WTC11 (cell line): Measurements from ENCODE around the gene ACTL8. TPM values are rescaled to one million over a fixed set of nuclear protein-coding genes. Genes with fewer than 3 reads are reported as not detected.

Experiments
- ATAC-seq: fragments of 200-7000 bp; cut with Tn5 transposase; 2 replicates; pipeline ENCODE4 v1.10.0; 2021; ENCODE audit warnings: mild to moderate bottlenecking, moderate library complexity
- CTCF ChIA-PET: fragments of 300-600 bp; sonication (Branson Sonifier 250); formaldehyde crosslinking; loops from one replicate; lab custom pipeline; 2021; ENCODE audit warnings: antibody characterized with exemption; lab: Charles Lee
- POLR2A ChIA-PET: fragments of 350-600 bp; sonication (Branson Sonifier 250); formaldehyde crosslinking; loops from one replicate; lab custom pipeline; 2021; ENCODE audit warnings: antibody characterized with exemption; lab: Charles Lee
- DNase-seq: peaks from one replicate; pipeline ENCODE4 v3.0.0; 2021; ENCODE audit warnings: low spot score
- H3K27ac Mint-ChIP-seq: 2 replicates; pipeline ENCODE4 v1.8.0; 2021; ENCODE audit warnings: mixed read lengths
- H3K27me3 Mint-ChIP-seq: 2 replicates; pipeline ENCODE4 v1.8.0; 2021; ENCODE audit warnings: low read depth, mild to moderate bottlenecking, moderate library complexity, mixed read lengths
- H3K36me3 Mint-ChIP-seq: 2 replicates; pipeline ENCODE4 v1.8.0; 2021; ENCODE audit warnings: mixed read lengths
- H3K4me1 Mint-ChIP-seq: 2 replicates; pipeline ENCODE4 v1.8.0; 2022; ENCODE audit warnings: mixed read lengths
- H3K4me3 Mint-ChIP-seq: 2 replicates; pipeline ENCODE4 v1.8.0; 2021; ENCODE audit warnings: mild to moderate bottlenecking, moderate library complexity, mixed read lengths
- H3K9me3 Mint-ChIP-seq: 2 replicates; pipeline ENCODE4 v1.8.0; 2021; ENCODE audit warnings: mixed read lengths
- ARID4B ChIP-seq: sonication (generic); formaldehyde crosslinking; IDR thresholded peaks from 2 replicates; pipeline ENCODE4 v1.8.0; 2023; ENCODE audit warnings: missing genetic modification reagents, mild to moderate bottlenecking, borderline replicate concordance
- E2F1 ChIP-seq: sonication (generic); formaldehyde crosslinking; IDR thresholded peaks from 2 replicates; pipeline ENCODE4 v1.8.0; 2022; ENCODE audit warnings: mild to moderate bottlenecking, missing genetic modification reagents
- E2F5 ChIP-seq: sonication (generic); formaldehyde crosslinking; IDR thresholded peaks from 2 replicates; pipeline ENCODE4 v1.8.1; 2022; ENCODE audit warnings: mild to moderate bottlenecking, moderate library complexity, missing genetic modification reagents
- GTF2I ChIP-seq: fragments of 250-450 bp; sonication (Bioruptor Pico); conservative IDR thresholded peaks from 2 replicates; pipeline ENCODE4 v1.4.0; 2021; ENCODE audit warnings: mild to moderate bottlenecking
- KAT7 ChIP-seq: sonication (generic); formaldehyde crosslinking; IDR thresholded peaks from 2 replicates; pipeline ENCODE4 v1.8.1; 2023; ENCODE audit warnings: missing genetic modification reagents, mild to moderate bottlenecking, borderline replicate concordance
- NFE2L1 ChIP-seq: sonication (generic); formaldehyde crosslinking; IDR thresholded peaks from 2 replicates; pipeline ENCODE4 v1.8.1; 2023; ENCODE audit warnings: missing genetic modification reagents
- PRDM15 ChIP-seq: sonication (generic); formaldehyde crosslinking; IDR thresholded peaks from 2 replicates; pipeline ENCODE4 v1.8.0; 2022; ENCODE audit warnings: missing genetic modification reagents
- PREB ChIP-seq: sonication (generic); formaldehyde crosslinking; IDR thresholded peaks from 2 replicates; pipeline ENCODE4 v1.8.1; 2022; ENCODE audit warnings: mild to moderate bottlenecking, missing genetic modification reagents, moderate library complexity, borderline replicate concordance
- PRRX2 ChIP-seq: fragments of 250-450 bp; sonication (Bioruptor Pico); IDR thresholded peaks from 2 replicates; pipeline ENCODE4 v1.8.0; 2021; ENCODE audit warnings: mild to moderate bottlenecking
- SMAD3 ChIP-seq: sonication (generic); formaldehyde crosslinking; IDR thresholded peaks from 2 replicates; pipeline ENCODE4 v1.8.0; 2022; ENCODE audit warnings: missing genetic modification reagents, mild to moderate bottlenecking, borderline replicate concordance
- TP53 ChIP-seq: sonication (generic); formaldehyde crosslinking; IDR thresholded peaks from 2 replicates; pipeline ENCODE4 v1.8.1; 2023; ENCODE audit warnings: mild to moderate bottlenecking, missing genetic modification reagents
- USF2 ChIP-seq: sonication (generic); formaldehyde crosslinking; IDR thresholded peaks from 2 replicates; pipeline ENCODE4 v1.8.1; 2023; ENCODE audit warnings: mild to moderate bottlenecking, missing genetic modification reagents, moderate library complexity
- ZMAT4 ChIP-seq: fragments of 250-450 bp; sonication (Bioruptor Pico); IDR thresholded peaks from 2 replicates; pipeline ENCODE4 v1.9.0; 2021; ENCODE audit warnings: mild to moderate bottlenecking
- ZNF121 ChIP-seq: sonication (generic); formaldehyde crosslinking; IDR thresholded peaks from 2 replicates; pipeline ENCODE4 v1.8.0; 2023; ENCODE audit warnings: missing genetic modification reagents
- ZNF138 ChIP-seq: sonication (generic); formaldehyde crosslinking; conservative IDR thresholded peaks from 2 replicates; pipeline ENCODE4 v1.8.1; 2022; ENCODE audit warnings: mild to moderate bottlenecking, moderate library complexity, missing genetic modification reagents
- ZNF232 ChIP-seq: sonication (generic); formaldehyde crosslinking; IDR thresholded peaks from 2 replicates; pipeline ENCODE4 v1.8.0; 2022; ENCODE audit warnings: mild to moderate bottlenecking, missing genetic modification reagents
- ZNF396 ChIP-seq: fragments of 250-450 bp; sonication (Bioruptor Pico); IDR thresholded peaks from 2 replicates; pipeline ENCODE4 v1.8.0; 2021; ENCODE audit warnings: mild to moderate bottlenecking, moderate library complexity, borderline replicate concordance
- ZNF423 ChIP-seq: fragments of 250-450 bp; sonication (Bioruptor Pico); IDR thresholded peaks from 2 replicates; pipeline ENCODE4 v2.1.2; 2022; ENCODE audit warnings: mild to moderate bottlenecking, moderate library complexity
- ZNF425 ChIP-seq: fragments of 250-450 bp; sonication (Bioruptor Pico); conservative IDR thresholded peaks from 2 replicates; pipeline ENCODE4 v1.9.0; 2021; ENCODE audit warnings: mild to moderate bottlenecking
- total RNA-seq: library from RNA; stranded (reverse); gene quantifications from 3 replicates; pipeline ENCODE4 v1.2.3, GENCODE V29; 2021

ACTL8 gene
- total RNA-seq, 1 experiment from 2014 or later = 1.6 TPM

- TF ChIP-seq ZNF121 (CRISPR knock-in tag) (no peak), ZNF425 (no peak), PREB (CRISPR knock-in tag) (no peak), USF2 (no peak), PRRX2 (CRISPR knock-in tag) (no peak), ZMAT4 (CRISPR knock-in tag) (no peak), TP53 (CRISPR knock-in tag) (no peak)
Measured at GRCh38 chr1:17792421-17792820, 37.3 kb downstream of the ACTL8 start (continued).

GRCh38 chr1:17795081-17795809 is 40.1 kb downstream of the ACTL8 start:
- H3K4me1 Mint-ChIP-seq = no peaks in the 10 kb centered on the region
- H3K4me3 Mint-ChIP-seq = no peak overlapping the region
- no peak overlapping the region for H3K27ac Mint-ChIP-seq
- no peak for ATAC-seq
- no peak for DNase-seq
- H3K27me3 Mint-ChIP-seq = no peaks in the 10 kb centered on the region; the same call in 1 of the 2 replicates
- CTCF ChIA-PET = interaction anchor here (0.6 to 1.8 kb wide), 5 partner anchors 21 to 305 kb away, joined by 3 to 7 read pairs (median 3); no protein-coding TSS in a partner anchor
- no peaks in the 10 kb centered on the region for H3K9me3 Mint-ChIP-seq
- no peaks in the 10 kb centered on the region for H3K36me3 Mint-ChIP-seq
- POLR2A ChIA-PET = no interaction called here
- no peak for TF ChIP-seq USF2
- TF ChIP-seq ZNF396 (CRISPR knock-in tag) = no peak
- TF ChIP-seq E2F5 (CRISPR knock-in tag) = no peak
- TF ChIP-seq ARID4B (CRISPR knock-in tag) = no peak
- no peak for TF ChIP-seq GTF2I (CRISPR knock-in tag)
- no peak for TF ChIP-seq KAT7
- no peak for TF ChIP-seq SMAD3 (CRISPR knock-in tag)
- no peak for TF ChIP-seq E2F1 (CRISPR knock-in tag)
- TF ChIP-seq ZNF138 (CRISPR knock-in tag) = no peak
- no peak for TF ChIP-seq ZNF232 (CRISPR knock-in tag)
- no peak for TF ChIP-seq PRDM15 (CRISPR knock-in tag)
- TF ChIP-seq ZNF423 (CRISPR knock-in tag) = no peak
- no peak for TF ChIP-seq NFE2L1 (CRISPR knock-in tag)
- TF ChIP-seq TP53 (CRISPR knock-in tag) = no peak
